GM21515 (cell line): ENCODE results near the gene RIMBP3B.
"Not testable (repeated sequence)": the region's sequence is repeated elsewhere in the genome, so short reads cannot be mapped to it uniquely, and the experiment has no call there.

Experiments
- ATAC-seq: cut with Tn5 transposase; IDR thresholded peaks from one replicate; pipeline ENCODE4 v1.9.1; 2021; ENCODE audit not compliant: unreplicated experiment

The RIMBP3B gene, protein sequence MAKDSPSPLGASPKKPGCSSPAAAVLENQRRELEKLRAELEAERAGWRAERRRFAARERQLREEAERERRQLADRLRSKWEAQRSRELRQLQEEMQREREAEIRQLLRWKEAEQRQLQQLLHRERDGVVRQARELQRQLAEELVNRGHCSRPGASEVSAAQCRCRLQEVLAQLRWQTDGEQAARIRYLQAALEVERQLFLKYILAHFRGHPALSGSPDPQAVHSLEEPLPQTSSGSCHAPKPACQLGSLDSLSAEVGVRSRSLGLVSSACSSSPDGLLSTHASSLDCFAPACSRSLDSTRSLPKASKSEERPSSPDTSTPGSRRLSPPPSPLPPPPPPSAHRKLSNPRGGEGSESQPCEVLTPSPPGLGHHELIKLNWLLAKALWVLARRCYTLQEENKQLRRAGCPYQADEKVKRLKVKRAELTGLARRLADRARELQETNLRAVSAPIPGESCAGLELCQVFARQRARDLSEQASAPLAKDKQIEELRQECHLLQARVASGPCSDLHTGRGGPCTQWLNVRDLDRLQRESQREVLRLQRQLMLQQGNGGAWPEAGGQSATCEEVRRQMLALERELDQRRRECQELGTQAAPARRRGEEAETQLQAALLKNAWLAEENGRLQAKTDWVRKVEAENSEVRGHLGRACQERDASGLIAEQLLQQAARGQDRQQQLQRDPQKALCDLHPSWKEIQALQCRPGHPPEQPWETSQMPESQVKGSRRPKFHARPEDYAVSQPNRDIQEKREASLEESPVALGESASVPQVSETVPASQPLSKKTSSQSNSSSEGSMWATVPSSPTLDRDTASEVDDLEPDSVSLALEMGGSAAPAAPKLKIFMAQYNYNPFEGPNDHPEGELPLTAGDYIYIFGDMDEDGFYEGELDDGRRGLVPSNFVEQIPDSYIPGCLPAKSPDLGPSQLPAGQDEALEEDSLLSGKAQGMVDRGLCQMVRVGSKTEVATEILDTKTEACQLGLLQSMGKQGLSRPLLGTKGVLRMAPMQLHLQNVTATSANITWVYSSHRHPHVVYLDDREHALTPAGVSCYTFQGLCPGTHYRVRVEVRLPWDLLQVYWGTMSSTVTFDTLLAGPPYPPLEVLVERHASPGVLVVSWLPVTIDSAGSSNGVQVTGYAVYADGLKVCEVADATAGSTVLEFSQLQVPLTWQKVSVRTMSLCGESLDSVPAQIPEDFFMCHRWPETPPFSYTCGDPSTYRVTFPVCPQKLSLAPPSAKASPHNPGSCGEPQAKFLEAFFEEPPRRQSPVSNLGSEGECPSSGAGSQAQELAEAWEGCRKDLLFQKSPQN (N-terminal part only)

DNA sequence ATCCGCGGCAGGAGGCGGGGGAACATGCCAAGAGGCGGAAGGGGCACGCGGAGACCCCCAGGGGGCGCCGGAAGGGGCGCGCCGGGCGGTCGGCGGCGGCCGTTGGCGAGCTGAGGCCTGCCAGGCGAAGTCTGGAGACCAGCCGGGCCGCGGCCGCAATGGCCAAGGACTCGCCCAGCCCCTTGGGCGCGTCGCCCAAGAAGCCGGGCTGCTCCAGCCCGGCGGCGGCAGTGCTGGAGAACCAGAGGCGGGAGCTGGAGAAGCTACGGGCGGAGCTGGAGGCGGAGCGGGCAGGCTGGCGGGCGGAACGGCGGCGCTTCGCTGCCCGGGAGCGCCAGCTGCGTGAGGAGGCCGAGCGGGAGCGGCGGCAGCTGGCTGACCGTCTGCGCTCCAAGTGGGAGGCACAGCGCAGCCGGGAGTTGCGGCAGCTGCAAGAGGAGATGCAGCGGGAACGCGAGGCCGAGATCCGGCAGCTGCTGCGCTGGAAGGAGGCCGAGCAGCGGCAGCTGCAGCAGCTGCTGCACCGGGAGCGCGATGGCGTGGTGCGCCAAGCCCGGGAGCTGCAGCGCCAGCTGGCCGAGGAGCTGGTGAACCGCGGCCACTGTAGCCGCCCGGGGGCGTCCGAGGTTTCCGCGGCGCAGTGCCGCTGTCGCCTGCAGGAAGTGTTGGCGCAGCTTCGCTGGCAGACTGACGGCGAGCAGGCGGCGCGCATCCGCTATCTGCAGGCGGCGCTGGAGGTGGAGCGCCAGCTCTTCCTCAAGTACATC, at the start of gene RIMBP3B:
Gene RIMBP3B, plus strand, starts transcription at position 51 of the 767 bp plus-strand sequence. Its CDS starts 108 bp downstream, at position 159.
- peak; percentile 66 for ATAC-seq

DNA sequence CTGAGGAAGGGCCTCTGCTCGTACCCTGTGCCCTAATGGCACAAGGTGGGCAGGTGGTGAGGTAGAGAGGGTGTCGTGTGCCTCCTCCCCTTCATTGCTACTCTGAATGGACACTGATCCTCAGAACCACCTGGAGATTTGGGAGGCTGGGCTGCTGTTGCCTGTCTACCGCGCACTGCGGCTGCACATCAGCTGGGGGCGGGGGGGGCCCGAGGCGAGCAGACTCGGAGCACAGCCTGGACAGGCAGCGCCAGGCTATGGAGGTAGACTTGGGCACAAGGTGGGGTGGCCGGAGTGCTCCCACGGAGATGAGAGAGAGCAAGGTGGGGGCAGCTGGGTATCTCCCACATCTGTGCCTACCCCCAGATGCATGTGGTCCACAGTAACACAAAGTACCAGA, 26.0 kb upstream of the RIMBP3B start:
- ATAC-seq: not testable (repeated sequence)

GRCh38 chr22:21360525-21360924, 23.0 kb upstream of the RIMBP3B start:
- not testable (repeated sequence) for ATAC-seq

GRCh38 chr22:21362473-21362872, 21.1 kb upstream of the RIMBP3B start:
- ATAC-seq: not testable (repeated sequence)

- ATAC-seq: not testable (repeated sequence)
These were observed 20.5 kb upstream of the RIMBP3B start for GRCh38 chr22:21363061-21363460.

DNA sequence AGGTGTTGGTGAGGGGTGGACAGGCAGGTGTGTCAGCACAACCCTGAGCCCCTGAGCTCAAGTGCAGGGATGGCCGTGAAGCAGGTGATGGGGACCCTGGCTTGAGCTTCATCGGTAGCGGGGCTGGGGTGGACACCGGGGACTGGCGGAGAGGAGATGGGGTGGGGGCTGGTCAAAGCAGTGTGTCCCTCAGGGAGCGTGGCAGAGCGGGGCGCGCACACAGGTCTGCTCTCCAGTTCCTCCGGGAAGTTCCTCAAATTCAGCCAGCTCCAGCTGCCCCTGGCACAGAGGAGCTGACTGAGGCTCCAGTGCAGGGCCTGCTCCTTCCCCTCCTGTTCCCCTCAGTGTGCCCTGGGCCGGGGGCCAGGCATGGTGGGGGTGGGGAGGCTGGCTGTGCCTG, 19.7 kb upstream of the RIMBP3B start:
- not testable (repeated sequence) for ATAC-seq

GRCh38 chr22:21364362-21364761, 19.2 kb upstream of the RIMBP3B start:
- ATAC-seq: not testable (repeated sequence)

DNA sequence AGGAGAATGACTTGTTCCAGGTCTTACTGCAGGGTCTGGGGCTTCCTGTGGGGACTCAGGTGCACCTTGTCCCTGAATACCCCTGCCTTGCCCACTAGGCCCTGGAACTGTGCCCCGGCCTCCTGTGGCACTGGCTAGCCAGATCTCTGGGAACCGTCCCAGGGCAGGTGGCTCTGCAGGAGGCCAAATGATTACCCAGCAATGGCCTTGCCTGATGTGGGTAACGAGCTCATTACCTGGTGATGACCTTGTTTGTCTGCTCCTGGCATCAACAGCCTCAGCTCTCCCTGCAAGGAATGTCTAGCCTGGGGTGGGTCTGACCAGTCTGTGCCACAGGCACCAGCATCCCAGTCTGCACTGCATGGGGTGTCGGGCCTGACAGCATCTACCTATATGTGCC, 18.2 kb upstream of the RIMBP3B start:
- ATAC-seq: not testable (repeated sequence)

DNA sequence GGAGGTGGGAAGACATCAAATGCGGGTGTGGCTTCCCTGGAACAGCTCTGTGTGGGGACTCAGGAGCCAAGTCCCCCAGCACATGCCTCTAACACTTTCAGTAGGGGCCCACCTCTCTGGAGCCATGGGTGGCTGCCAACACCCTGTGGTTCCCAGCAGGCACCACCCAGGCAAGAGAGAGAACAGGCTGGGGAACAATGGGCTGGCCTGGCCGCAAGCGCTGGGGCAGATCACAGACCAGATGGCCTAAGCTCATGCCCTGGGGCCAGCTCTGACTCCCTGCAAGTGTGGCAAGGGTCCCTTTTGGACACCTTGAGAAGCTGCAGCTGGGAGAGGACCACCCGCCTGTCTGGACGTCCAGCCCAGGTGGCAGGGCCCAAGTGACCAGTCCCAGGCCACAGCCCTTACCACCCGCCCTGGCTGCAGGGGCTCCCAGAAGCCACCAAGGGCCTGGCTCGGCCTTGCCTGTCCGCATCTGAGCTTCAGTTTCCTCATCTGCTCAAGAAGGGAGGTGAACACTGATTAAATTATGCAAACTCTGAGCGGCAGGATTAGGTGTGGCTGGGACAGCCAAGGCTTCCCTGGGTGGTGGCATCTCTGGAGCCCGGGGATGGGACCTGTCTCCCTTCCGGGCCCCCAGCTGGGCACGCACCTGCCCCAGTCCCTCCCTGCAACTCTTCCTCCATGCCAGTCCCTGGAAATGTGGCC, 14.8 kb upstream of the RIMBP3B start:
- ATAC-seq: not testable (repeated sequence)

DNA sequence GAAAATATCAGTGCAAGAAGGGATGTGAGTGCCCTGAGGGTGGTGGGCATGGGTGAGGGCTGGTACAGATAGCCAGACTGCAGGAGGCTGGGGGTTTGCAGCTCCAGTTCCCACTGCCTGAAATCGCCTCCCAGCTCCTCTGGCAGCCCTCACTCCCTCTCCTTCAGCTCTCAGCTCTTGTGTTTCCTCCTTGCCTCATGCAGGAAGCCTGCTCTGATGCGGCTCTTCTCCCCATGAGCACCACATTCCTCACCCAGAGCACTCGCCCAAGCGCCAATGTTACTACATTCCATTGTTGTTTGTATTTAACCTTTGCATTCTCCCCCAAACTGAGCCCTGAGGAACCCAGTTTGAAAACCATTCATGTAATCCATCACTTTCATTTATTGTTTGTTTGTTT, 7.7 kb upstream of the RIMBP3B start:
- not testable (repeated sequence) for ATAC-seq

GRCh38 chr22:21384468-21385357, 1.2 kb downstream of the RIMBP3B start:
- not testable (repeated sequence) for ATAC-seq

- ATAC-seq: not testable (repeated sequence)
These were observed 5.9 kb downstream of the RIMBP3B start for GRCh38 chr22:21389480-21389879.

GRCh38 chr22:21390013-21390412, 6.5 kb downstream of the RIMBP3B start:
- ATAC-seq: not testable (repeated sequence)

GRCh38 chr22:21394613-21395012, 11.1 kb downstream of the RIMBP3B start:
- ATAC-seq: not testable (repeated sequence)

DNA sequence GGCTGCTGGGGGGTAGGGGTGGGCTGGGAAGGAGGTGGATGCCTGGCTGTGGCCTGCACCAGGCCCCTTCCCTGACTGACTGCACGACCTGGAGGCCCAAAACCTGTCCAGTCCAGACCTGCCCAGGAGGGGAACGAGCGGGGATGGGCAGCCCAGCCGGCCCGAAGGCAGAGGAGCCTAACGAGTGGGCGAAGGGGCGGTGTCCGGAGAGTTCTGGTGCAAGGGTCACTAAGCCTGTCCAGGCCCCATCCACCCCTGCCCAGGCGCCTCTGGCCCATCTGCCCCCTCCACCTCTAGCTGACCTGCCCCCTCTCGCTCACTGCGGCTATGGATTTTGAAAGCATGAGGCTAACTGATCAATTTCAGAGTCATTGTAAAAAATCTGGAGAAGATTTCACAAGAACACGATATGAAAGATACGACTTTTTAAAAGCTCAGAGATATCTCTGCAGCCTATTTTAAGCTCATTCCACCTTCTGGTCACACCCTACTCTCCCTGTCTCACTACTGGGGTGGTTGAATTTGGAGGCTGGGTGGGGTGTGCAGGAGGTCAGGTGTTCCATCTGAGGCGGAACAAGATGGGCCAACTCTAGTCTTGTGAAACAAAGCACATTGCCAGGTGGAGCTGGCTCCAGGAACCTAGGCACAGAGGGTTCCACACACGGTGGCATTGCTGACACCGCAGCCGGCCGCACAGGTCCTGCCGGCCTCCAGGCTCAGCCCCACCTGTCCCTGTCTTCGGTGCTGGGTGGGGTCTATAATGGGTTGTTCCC, 17.8 kb downstream of the RIMBP3B start:
- ATAC-seq: not testable (repeated sequence)

DNA sequence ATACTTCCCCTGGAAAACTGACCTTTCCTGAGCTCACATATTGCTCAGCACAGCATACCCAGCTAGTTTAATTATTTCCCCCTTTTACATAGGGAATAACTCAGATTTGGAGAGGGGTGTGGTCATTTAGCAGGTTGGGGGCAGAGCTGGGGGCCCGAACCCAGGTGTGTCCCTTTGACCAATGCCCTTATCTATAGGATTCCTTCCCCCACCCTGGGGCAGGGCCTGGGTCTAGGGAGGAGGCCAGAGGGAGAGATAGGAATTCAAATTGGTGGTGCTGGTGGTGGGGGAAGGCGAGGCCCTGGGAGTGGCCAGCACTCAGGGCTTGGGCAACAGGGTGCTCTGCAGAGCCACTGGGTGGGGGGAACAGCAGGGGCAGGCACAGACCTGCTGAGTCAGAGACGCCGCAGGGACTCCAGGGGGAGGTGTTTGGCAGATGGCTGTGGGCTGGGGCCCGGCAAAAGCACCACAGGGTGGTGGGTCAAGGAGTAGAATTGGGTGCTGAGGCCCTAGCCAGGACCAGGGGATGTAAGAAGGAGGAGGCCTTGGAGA, 19.3 kb downstream of the RIMBP3B start:
- ATAC-seq: not testable (repeated sequence)

DNA sequence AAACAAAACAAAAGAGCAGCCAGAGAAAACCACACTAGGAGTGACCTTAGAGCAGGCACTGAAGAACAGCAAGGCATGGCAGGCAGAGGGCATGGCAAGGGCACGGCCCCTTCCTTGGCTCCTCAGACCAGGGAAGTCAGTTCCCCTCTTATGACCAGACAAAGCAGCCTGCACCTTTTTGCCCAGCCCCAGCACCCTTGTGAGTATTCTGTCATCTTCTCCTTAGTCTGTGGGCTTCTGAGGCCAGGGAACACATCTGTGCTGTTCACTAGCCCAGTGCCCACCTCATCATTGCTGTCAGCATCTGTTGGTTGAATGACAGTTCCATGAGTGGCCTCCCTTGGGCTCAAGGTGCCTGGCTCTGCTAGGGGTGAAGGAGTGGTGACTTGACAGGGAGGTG, 23.6 kb downstream of the RIMBP3B start:
- ATAC-seq: not testable (repeated sequence)
